GM12865 (cell line): ENCODE measurements around the gene HSPA9.
"Not testable (repeated sequence)": the region's sequence is repeated elsewhere in the genome, so short reads cannot be mapped to it uniquely, and the experiment has no call there.

Source experiments
- DNase-seq: peaks from one replicate; pipeline ENCODE4 v3.0.0; 2010; ENCODE audit warnings: low read depth
- H3K4me3 ChIP-seq: 2 replicates; pipeline ENCODE4 v1.5.1; 2011; ENCODE audit warnings: mild to moderate bottlenecking, low read depth, low read length, control low read depth
- TF ChIP-seq, protein P1 (sequence below): IDR thresholded peaks from 2 replicates; pipeline ENCODE4 v1.5.1; 2011; ENCODE audit warnings: low read length, control low read depth, low read depth, inconsistent platforms; ENCODE audit not compliant: insufficient read depth; ENCODE audit errors: missing control alignments

HSPA9 gene

DNA sequence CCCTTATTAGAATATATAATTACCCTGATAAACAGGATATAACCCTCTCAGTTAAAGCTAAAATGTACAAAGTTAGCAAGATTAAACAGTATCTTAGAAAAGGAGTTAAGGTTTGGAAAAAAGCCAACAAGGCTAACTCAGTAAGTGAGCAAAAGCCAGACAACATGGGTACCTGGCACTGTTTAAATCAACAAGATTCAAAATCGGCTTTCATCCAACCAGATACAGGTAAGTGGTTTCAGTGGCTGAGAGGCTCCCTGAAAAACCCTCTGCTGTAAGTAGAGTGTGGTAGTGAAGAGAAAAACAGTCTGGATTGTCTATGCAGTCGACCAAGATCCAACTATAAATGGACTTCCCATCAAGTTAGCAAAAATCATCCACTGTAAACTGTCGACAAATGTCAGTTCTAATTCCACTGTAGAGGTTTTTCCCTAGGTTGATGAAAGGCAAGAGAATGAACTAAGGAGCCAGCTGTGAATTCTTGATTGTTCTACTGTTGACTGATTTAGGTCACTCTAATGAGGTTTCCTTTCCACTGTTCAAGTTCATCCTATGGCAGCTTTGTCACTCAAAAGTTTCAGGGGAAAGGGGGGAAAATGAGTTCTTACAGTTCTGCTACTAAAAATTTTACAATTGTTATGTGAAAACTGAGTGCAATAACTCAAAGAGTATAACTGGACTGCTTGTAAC, 59.5 kb downstream of the HSPA9 start:
- DNase-seq: no peak
- no peak overlapping the region for H3K4me3 ChIP-seq
- TF ChIP-seq, protein P1, sequence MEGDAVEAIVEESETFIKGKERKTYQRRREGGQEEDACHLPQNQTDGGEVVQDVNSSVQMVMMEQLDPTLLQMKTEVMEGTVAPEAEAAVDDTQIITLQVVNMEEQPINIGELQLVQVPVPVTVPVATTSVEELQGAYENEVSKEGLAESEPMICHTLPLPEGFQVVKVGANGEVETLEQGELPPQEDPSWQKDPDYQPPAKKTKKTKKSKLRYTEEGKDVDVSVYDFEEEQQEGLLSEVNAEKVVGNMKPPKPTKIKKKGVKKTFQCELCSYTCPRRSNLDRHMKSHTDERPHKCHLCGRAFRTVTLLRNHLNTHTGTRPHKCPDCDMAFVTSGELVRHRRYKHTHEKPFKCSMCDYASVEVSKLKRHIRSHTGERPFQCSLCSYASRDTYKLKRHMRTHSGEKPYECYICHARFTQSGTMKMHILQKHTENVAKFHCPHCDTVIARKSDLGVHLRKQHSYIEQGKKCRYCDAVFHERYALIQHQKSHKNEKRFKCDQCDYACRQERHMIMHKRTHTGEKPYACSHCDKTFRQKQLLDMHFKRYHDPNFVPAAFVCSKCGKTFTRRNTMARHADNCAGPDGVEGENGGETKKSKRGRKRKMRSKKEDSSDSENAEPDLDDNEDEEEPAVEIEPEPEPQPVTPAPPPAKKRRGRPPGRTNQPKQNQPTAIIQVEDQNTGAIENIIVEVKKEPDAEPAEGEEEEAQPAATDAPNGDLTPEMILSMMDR: no peak

- no peak overlapping the region for H3K4me3 ChIP-seq
- TF ChIP-seq, protein P1: no peak
- DNase-seq: no peak
Measured at GRCh38 chr5:138514021-138514420, 61.2 kb downstream of the HSPA9 start.

- TF ChIP-seq, protein P1: no peak
- H3K4me3 ChIP-seq: no peak overlapping the region
- DNase-seq: no peak
Measured at GRCh38 chr5:138508958-138509357, 66.2 kb downstream of the HSPA9 start.

DNA sequence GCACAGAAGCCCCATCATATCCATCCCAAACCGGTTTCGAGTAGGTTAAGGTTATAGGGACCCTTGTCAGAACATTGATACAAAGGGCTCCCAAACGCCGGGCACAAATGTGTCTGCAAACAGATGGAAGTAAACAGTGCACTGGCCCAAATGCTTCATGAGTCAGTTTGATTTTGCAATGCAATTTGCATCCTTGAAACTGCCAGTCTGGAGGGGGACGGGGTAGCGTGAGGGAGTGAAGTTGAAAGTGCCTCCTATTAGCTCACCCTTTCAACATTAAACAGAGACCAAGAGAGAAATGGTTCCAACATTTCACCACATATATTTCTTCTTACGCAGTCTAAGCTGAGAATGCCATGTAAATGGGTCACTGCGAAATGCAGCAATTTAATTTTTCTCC, 67.7 kb downstream of the HSPA9 start:
- not testable (repeated sequence) for H3K4me3 ChIP-seq, DNase-seq

DNA sequence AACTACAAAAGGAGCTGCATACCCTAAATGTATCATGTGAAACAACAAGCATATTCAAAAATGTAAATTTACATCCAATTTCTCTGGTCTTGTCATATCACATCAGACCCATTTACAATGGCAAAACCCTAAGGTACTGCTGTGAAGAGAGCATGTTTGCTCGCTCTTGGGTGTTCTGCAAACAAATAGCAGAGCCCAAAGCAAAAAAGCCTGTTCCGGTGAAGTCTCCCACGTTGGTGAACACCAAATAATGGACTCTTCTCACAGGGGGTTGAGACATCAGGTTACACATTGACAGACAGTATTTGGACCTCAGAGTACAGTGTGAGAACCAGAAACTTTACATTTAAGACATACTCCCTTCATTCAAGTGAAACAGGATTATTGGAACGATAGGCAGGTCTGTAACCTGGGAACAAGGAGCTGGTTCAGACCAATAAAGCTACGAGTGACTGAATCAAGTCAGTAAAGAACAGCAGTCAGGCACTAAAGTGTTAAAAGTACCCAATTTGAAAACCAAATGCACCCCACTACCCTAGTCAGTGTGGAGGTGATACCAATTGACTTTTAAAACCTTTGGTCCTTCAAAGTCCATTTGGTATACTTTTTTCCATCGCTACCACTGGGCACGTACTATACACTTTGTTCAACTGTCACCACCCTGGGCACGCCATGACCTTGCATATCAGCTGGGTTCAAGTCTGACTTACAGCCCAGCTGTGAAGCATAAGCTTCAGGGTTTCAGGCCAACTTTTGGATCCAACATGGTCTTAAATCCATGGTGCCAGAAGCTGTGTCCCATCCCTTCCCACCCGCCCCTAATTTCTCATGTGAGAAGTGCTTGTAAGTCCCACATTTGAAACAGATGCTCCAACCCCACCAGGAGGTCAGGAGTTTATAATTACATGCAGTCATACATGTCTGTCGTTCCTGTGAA, 68.6 kb downstream of the HSPA9 start:
- no peak for DNase-seq
- no peak overlapping the region for H3K4me3 ChIP-seq
- TF ChIP-seq, protein P1: no peak

DNA sequence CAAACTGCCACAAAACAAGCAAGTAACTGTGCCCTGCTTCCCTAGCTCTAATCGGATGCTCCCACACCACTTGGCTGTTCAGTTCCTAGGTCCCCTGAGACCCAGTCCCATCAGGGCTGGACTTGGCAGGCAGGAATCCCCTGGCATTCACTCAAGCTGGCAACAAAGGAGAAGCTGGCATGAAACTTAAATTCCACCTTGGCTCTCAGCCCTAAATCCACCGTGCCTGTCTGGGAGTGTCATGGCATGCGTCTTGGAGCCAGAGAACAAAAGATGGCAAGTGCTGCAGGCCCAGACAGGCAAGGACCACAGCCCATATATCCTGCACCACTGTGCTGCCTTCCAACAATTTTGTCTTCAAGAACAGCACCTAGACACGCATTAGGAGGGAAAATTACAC, 70.4 kb downstream of the HSPA9 start:
- TF ChIP-seq, protein P1: no peak
- no peak for DNase-seq

More for the DNA sequence above, 70.4 kb downstream of the HSPA9 start:
- no peak overlapping the region for H3K4me3 ChIP-seq
